Measurements from ENCODE around the gene MMAA. TPM values are rescaled to one million over a fixed set of nuclear protein-coding genes. Genes with fewer than 3 reads are reported as not detected.

Gene MMAA
- polyA plus RNA-seq, 2 of the 4 experiments (the other 2 are of a cell fraction) = 1.5 to 4.0 TPM

DNA sequence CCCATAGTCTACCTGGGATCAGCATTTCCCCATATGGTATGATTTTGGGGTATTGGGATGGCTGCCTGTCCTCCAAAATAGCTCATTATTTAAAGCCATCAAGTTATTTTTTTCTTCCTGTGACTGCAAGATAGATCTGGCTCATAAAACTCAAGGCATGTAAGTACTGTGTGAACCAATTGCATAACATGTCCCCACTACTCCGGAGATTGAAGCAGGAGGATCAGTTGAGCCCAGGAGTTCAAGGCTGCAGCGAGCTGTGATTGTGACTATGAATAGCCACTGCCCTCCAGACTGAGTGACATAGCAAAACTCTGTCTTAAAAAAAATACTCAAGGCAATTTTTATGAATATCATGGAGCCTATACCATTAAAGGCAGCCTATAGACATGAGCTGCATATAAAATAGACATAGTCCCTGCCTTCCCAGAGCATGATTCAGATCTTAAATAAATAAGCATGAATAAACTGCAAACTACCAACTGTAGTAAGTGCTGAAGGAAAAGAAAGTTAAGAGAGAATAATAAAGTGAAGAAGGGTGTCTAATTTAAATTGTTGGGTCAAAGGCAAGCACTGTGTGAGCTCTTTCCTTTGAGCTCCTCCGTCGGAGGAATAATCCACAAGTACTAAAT lies 16.9 kb upstream of the MMAA start:
- TF ChIP-seq SMC3 (IDR thresholded peaks at IDR 0.05) (no peak), FOSB (CRISPR knock-in tag; IDR thresholded peaks at IDR 0.05) (no peak), RARB (CRISPR knock-in tag; IDR thresholded peaks at IDR 0.05) (no peak), ZFP36 (IDR thresholded peaks at IDR 0.05; ENCODE audit: borderline replicate concordance, partially characterized antibody) (no peak)
- ChIA-PET POLR2A (no interaction called here), CTCF (interaction anchor here (1.0 to 2.2 kb wide), 4 partner anchors 10 to 385 kb away, joined by 3 to 7 read pairs (median 4); no protein-coding TSS in a partner anchor)
- no peak for ATAC-seq
- Histone ChIP-seq H3K9me3 (no peaks in the 10 kb centered on the region), H3K4me2 (no peak overlapping the region), H3K27ac (no peak overlapping the region), H3K4me3 (no peak overlapping the region), H3K4me1 (no peaks in the 10 kb centered on the region)
- FAIRE-seq = no peak
- 65% methylated on average over 4 of the region's 4 CpGs for WGBS (ENCODE audit: missing lambda C conversion rate)
- DNase-seq (ENCODE audit: low read depth in 1 of 2, low spot score in 1 of 2) = no peak

DNA sequence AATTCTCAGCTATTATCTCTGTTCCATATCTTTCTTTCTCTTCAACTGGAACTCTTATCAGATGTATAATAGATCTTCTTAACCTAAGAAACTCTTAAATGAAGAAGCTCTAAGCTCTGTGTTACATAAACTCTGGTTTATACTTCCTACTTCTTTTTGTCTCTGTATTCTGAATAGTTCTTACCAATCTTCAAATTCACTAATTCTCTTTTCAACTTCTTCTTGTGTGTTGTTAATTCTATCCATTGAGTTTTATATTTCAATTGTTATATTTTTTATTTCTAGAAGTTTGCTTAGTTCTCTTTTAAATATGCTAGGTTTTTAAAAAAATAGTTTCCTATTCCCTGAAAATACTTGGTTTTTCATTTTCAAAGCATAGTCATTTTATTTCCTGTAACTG lies 13.2 kb upstream of the MMAA start:
- Histone ChIP-seq H3K9me3 (no peaks in the 10 kb centered on the region), H3K4me1 (no peaks in the 10 kb centered on the region), H3K4me2 (no peak overlapping the region), H3K4me3 (no peak overlapping the region), H3K27ac (no peak overlapping the region)
- ATAC-seq (no peak), DNase-seq (ENCODE audit: low read depth in 1 of 2, low spot score in 1 of 2) (no peak), FAIRE-seq (no peak)
- TF ChIP-seq ZFP36 (IDR thresholded peaks at IDR 0.05; ENCODE audit: borderline replicate concordance, partially characterized antibody) (no peak), NFE2L2 (conservative IDR thresholded peaks at IDR 0.05; ENCODE audit: low read length) (no peak), POLR2A (IDR thresholded peaks at IDR 0.05; ENCODE audit: low read length) (no peak), ESRRA (IDR thresholded peaks at IDR 0.05; ENCODE audit: borderline replicate concordance, low read length) (no peak), HOXB13 (CRISPR knock-in tag; IDR thresholded peaks at IDR 0.05; ENCODE audit: low read depth) (no peak), FOSL2 (IDR thresholded peaks at IDR 0.05) (no peak), FOSL2 (CRISPR knock-in tag; IDR thresholded peaks at IDR 0.05) (no peak), CBX8 (IDR thresholded peaks at IDR 0.05) (no peak), CTCF (IDR thresholded peaks at IDR 0.05) (no peak), ZNF302 (CRISPR knock-in tag; IDR thresholded peaks at IDR 0.05) (no peak), TP53 (CRISPR knock-in tag; IDR thresholded peaks at IDR 0.05) (no peak)
- TF ChIP-seq, protein P1, sequence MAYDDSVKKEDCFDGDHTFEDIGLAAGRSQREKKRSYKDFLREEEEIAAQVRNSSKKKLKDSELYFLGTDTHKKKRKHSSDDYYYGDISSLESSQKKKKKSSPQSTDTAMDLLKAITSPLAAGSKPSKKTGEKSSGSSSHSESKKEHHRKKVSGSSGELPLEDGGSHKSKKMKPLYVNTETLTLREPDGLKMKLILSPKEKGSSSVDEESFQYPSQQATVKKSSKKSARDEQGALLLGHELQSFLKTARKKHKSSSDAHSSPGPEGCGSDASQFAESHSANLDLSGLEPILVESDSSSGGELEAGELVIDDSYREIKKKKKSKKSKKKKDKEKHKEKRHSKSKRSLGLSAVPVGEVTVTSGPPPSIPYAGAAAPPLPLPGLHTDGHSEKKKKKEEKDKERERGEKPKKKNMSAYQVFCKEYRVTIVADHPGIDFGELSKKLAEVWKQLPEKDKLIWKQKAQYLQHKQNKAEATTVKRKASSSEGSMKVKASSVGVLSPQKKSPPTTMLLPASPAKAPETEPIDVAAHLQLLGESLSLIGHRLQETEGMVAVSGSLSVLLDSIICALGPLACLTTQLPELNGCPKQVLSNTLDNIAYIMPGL (CRISPR knock-in tag; IDR thresholded peaks at IDR 0.05; ENCODE audit: borderline replicate concordance) = no peak
- ChIA-PET POLR2A (no interaction called here), CTCF (no interaction called here)

DNA sequence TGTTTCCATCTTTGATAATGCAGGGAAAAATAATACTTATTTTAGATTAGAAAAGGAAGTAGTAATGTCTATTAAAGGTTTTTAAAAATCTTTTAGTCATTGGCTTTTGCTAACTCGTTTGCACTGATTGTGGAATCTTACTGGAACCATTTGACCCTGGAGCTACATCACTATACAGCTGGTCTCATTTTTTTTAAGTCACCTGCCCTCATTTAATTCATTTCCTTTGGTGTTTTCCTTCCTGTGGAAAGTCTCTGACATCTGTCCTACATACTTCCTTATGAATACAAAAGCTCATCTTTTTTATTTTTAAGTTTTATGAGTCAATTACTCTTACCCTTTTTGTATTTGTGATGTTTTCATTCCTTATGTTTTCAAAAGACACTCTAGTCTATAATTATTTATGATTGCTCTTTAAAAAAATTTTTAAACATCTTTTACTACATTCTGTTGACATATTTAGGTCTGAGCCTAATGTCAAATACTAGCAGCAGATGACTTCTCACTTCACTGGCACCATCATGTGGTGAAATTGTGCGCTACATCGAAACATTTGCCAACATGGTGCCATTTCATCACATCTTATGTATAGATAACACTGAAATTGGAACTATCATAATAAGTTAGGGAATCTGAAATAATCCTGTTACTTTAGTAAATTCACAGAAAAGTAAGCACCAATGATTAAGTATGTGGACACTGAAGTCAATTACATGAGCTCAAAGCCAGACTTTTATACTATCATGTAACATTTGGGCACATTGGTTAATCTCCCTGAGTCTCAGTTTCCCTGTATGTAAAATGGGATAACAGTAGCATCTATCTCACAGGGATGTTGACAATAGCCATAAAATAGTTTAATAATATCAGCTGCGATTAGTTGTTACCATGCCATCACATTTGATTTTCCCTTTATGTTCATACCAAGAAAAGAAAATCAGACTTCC lies 9.4 kb upstream of the MMAA start:
- Histone ChIP-seq H3K27ac (no peak overlapping the region), H3K4me1 (no peaks in the 10 kb centered on the region), H3K4me3 (no peak overlapping the region), H3K9me3 (no peaks in the 10 kb centered on the region), H3K4me2 (no peak overlapping the region)
- FAIRE-seq (no peak), ATAC-seq (peak; percentile 47 to 59; a peak in 1 of 6 replicates), DNase-seq (ENCODE audit: low read depth in 1 of 2, low spot score in 1 of 2) (peak; percentile 10 to 64)
- 33% methylated on average over 4 of the region's 4 CpGs for WGBS (ENCODE audit: missing lambda C conversion rate)
- POLR2A ChIA-PET = no interaction called here
- TF ChIP-seq RFX5 (IDR thresholded peaks at IDR 0.05) (no peak), FOSL2 (IDR thresholded peaks at IDR 0.05) (no peak), FOSL2 (CRISPR knock-in tag; IDR thresholded peaks at IDR 0.05) (no peak), CTCF (IDR thresholded peaks at IDR 0.05) (peak; percentile 76), SMC3 (IDR thresholded peaks at IDR 0.05) (peak; percentile 82), CEBPB (IDR thresholded peaks at IDR 0.05) (peak in 1 of 2 experiments; percentile 30; a peak in 1 of 4 replicates), HOXB5 (CRISPR knock-in tag; IDR thresholded peaks at IDR 0.05) (no peak), TFCP2L1 (CRISPR knock-in tag; IDR thresholded peaks at IDR 0.05) (no peak), RAD21 (conservative IDR thresholded peaks at IDR 0.05 in 1 of 2, IDR thresholded peaks at IDR 0.05 in 1 of 2) (peak; percentile 77 to 79)
- TF ChIP-seq, protein P2, sequence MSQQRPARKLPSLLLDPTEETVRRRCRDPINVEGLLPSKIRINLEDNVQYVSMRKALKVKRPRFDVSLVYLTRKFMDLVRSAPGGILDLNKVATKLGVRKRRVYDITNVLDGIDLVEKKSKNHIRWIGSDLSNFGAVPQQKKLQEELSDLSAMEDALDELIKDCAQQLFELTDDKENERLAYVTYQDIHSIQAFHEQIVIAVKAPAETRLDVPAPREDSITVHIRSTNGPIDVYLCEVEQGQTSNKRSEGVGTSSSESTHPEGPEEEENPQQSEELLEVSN (IDR thresholded peaks at IDR 0.05; ENCODE audit: borderline replicate concordance, low read depth) = no peak
- CTCF ChIA-PET = interaction anchor here (0.6 to 1.5 kb wide), 17 partner anchors 9 to 401 kb away, joined by 3 to 11 read pairs (median 4); partner anchors contain the start of gene MMAA

Measured in A549 (cell line).